ENCODE measurements around the gene SLC35G4.

The SLC35G4 gene

DNA sequence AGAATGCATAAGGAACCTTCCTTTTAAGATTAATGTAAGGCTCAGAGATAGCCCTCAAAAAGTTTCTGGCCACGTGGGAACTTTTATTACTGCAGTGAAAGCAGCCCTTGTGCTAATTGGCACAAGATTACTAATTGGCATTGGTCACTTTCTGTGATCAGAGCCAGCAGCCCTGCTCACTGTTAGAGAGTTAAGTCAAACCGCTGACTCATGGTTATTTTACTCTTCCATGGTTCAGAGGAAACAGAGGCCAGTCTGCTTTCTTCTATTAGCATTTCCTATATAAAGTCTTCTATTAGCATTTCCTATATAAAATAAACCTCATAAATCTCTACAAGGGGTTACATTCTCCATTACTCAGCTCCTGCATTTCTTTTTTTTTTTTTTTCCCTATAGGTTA lies 1.5 kb upstream of the SLC35G4 start:
- TF ChIP-seq FOXP2 (optimal IDR thresholded peaks at IDR 0.05; ENCODE audit: borderline replicate concordance, extremely low read depth, extremely low read length, insufficient read depth): no peak
- TF ChIP-seq SIN3A (IDR thresholded peaks at IDR 0.05; ENCODE audit: borderline replicate concordance, insufficient read depth, low read length): no peak
- TF ChIP-seq POLR2AphosphoS5 (IDR thresholded peaks at IDR 0.05; ENCODE audit: low read depth, low read length): no peak
- TF ChIP-seq, protein P1, sequence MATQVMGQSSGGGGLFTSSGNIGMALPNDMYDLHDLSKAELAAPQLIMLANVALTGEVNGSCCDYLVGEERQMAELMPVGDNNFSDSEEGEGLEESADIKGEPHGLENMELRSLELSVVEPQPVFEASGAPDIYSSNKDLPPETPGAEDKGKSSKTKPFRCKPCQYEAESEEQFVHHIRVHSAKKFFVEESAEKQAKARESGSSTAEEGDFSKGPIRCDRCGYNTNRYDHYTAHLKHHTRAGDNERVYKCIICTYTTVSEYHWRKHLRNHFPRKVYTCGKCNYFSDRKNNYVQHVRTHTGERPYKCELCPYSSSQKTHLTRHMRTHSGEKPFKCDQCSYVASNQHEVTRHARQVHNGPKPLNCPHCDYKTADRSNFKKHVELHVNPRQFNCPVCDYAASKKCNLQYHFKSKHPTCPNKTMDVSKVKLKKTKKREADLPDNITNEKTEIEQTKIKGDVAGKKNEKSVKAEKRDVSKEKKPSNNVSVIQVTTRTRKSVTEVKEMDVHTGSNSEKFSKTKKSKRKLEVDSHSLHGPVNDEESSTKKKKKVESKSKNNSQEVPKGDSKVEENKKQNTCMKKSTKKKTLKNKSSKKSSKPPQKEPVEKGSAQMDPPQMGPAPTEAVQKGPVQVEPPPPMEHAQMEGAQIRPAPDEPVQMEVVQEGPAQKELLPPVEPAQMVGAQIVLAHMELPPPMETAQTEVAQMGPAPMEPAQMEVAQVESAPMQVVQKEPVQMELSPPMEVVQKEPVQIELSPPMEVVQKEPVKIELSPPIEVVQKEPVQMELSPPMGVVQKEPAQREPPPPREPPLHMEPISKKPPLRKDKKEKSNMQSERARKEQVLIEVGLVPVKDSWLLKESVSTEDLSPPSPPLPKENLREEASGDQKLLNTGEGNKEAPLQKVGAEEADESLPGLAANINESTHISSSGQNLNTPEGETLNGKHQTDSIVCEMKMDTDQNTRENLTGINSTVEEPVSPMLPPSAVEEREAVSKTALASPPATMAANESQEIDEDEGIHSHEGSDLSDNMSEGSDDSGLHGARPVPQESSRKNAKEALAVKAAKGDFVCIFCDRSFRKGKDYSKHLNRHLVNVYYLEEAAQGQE (IDR thresholded peaks at IDR 0.05; ENCODE audit: insufficient read depth in 1 of 2, low read depth in 2 of 2, low read length in 2 of 2): no peak
- no peak for TF ChIP-seq TAF1 (IDR thresholded peaks at IDR 0.05; ENCODE audit: borderline replicate concordance, insufficient read depth, low read length)

DNA sequence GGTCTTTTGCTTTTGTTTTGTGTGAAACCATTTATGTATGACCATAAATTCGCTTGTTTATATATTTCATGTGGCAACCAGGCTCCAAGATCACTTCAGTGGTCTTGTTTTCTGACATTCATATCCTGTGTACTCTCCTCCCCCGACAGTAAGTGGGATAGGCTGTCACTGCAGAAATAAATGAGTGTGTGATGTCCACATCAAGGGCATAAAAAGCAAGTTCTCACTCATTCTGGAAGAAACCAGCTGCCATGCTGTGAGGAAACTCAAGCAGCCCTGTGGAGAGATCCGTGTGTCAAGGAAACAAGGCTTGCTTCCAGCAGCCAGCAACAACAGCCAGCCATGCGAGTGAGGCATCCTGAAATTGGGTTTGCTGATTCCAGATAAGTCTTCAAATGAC lies 40.4 kb downstream of the SLC35G4 start:
- TF ChIP-seq, protein P1 (IDR thresholded peaks at IDR 0.05; ENCODE audit: insufficient read depth in 1 of 2, low read depth in 2 of 2, low read length in 2 of 2): no peak
- no peak for TF ChIP-seq FOXP2 (optimal IDR thresholded peaks at IDR 0.05; ENCODE audit: borderline replicate concordance, extremely low read depth, extremely low read length, insufficient read depth)
- TF ChIP-seq POLR2AphosphoS5 (IDR thresholded peaks at IDR 0.05; ENCODE audit: low read depth, low read length): no peak
- no peak for TF ChIP-seq SIN3A (IDR thresholded peaks at IDR 0.05; ENCODE audit: borderline replicate concordance, insufficient read depth, low read length)

DNA sequence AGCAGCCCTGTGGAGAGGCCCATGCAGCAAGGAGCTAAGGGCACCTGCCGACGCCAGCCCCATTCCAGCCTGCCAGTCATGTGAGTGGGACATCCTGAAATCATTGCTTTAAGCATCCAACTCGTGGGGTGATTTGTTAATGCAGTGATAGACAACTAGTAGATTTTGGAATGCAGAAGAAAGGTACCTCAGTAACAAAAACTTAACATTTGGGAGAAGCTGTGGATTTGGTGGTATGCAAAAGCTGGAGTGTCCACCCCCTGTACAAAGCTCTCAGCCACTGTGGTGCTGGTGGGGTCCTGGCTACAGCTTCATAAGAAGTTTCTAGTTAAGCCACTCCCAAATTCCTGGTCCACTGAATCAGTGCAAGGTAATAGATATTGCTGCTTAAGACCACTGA lies 42.5 kb downstream of the SLC35G4 start:
- no peak for TF ChIP-seq POLR2AphosphoS5 (IDR thresholded peaks at IDR 0.05; ENCODE audit: low read depth, low read length)
- no peak for TF ChIP-seq SIN3A (IDR thresholded peaks at IDR 0.05; ENCODE audit: borderline replicate concordance, insufficient read depth, low read length)
- TF ChIP-seq, protein P1 (IDR thresholded peaks at IDR 0.05; ENCODE audit: insufficient read depth in 1 of 2, low read depth in 2 of 2, low read length in 2 of 2): no peak
- no peak for TF ChIP-seq TAF1 (IDR thresholded peaks at IDR 0.05; ENCODE audit: borderline replicate concordance, insufficient read depth, low read length)
- no peak for TF ChIP-seq FOXP2 (optimal IDR thresholded peaks at IDR 0.05; ENCODE audit: borderline replicate concordance, extremely low read depth, extremely low read length, insufficient read depth)

DNA sequence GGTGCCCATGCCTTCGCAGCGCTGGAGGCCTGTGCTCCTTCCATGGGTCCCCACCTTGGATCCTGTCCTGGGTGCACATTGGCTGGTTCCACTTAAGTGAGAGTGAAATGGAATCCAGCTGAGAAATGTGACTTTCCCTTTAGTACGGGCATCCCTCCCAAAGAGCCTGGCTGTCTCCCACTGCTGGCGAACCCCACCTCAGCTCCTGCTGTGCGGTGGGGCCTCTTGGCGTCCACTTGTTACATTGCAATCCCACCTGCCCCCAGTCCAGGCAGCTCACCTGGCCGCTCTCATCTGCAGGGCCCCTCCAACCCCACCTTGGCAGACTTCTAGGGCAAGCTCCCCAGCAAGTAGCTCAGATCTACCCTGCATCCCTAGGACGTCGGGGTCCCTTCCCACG lies 44.1 kb downstream of the SLC35G4 start:
- TF ChIP-seq, protein P1 (IDR thresholded peaks at IDR 0.05; ENCODE audit: insufficient read depth in 1 of 2, low read depth in 2 of 2, low read length in 2 of 2): no peak

DNA sequence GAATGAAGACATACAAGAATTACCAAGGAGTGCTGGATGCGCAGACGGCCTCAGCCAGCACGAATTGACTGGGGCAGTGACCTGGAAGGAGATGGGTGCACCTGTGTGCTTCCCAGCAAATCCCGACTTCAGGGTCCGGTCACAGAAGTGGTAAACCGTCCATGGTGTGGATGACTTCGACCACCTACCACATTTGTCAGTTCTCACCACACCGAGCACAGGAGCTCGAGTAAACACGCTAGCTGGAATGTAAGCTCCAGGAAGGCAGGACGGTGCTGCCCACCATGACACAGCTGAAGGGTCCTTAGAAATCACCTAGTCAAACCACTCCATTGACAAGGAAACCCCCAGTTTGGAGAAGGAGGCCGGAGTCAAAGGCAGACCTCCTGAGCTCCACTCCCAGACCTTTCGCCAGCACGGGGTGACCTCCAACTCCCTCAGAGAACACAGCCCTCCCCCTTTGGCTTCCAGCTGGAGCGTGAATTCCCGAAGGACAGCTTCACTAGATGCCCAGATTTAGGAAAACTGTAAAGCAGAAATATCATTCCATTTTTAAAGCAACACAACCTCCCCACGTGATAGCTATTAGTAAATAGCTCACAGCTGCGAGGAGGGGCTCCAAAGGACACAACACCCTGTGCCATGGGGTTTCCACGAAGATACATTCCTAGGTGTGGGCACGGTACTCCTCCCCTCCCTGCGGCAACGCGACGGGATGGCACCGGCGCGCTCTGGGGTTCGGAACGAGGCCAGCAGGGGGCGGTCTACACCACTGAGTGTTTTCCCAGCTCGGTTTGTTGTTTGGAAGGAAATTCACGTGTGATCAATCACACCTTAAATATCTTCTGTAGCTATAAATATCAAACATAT lies 45.6 kb downstream of the SLC35G4 start:
- TF ChIP-seq, protein P1 (IDR thresholded peaks at IDR 0.05; ENCODE audit: insufficient read depth in 1 of 2, low read depth in 2 of 2, low read length in 2 of 2): no peak
- TF ChIP-seq SIN3A (IDR thresholded peaks at IDR 0.05; ENCODE audit: borderline replicate concordance, insufficient read depth, low read length) (no peak), FOXP2 (optimal IDR thresholded peaks at IDR 0.05; ENCODE audit: borderline replicate concordance, extremely low read depth, extremely low read length, insufficient read depth) (no peak), TAF1 (IDR thresholded peaks at IDR 0.05; ENCODE audit: borderline replicate concordance, insufficient read depth, low read length) (no peak), POLR2AphosphoS5 (IDR thresholded peaks at IDR 0.05; ENCODE audit: low read depth, low read length) (no peak)

Data from PFSK-1 (cell line).